Measurements from ENCODE around the gene COPS2.

COPS2 gene

GRCh38 chr15:49155834-49156627 lies 632 bp upstream of the COPS2 start:
- no peak for DNase-seq

GRCh38 chr15:49154799-49155109 lies 645 bp downstream of the COPS2 start:
- no peak for DNase-seq

GRCh38 chr15:49154359-49154758 lies 1.0 kb downstream of the COPS2 start:
- DNase-seq = no peak

- DNase-seq = no peak
Observed at GRCh38 chr15:49152552-49153312, 2.7 kb downstream of the COPS2 start.

GRCh38 chr15:49151831-49152230 lies 3.6 kb downstream of the COPS2 start:
- no peak for DNase-seq

GRCh38 chr15:49148727-49149126 lies 6.7 kb downstream of the COPS2 start:
- no peak for DNase-seq

- DNase-seq = no peak
Observed at GRCh38 chr15:49148298-49148697, 7.1 kb downstream of the COPS2 start.

GRCh38 chr15:49145651-49146609 lies 9.5 kb downstream of the COPS2 start:
- peak; percentile 28 for DNase-seq

GRCh38 chr15:49137861-49138260 lies 17.5 kb downstream of the COPS2 start:
- no peak for DNase-seq

GRCh38 chr15:49135911-49136310 lies 19.5 kb downstream of the COPS2 start:
- DNase-seq = no peak

GRCh38 chr15:49135342-49135857 lies 20.0 kb downstream of the COPS2 start:
- DNase-seq = no peak

- DNase-seq = no peak
Observed at GRCh38 chr15:49134683-49135341, 20.6 kb downstream of the COPS2 start.

GRCh38 chr15:49131403-49131802 lies 24.0 kb downstream of the COPS2 start:
- no peak for DNase-seq

GRCh38 chr15:49124371-49124770 lies 31.0 kb downstream of the COPS2 start:
- no peak for DNase-seq

- no peak for DNase-seq
Observed at GRCh38 chr15:49122541-49123062, 32.8 kb downstream of the COPS2 start.

GRCh38 chr15:49121901-49122300 lies 33.5 kb downstream of the COPS2 start:
- no peak for DNase-seq

- no peak for DNase-seq
Observed at GRCh38 chr15:49120832-49121231, 34.6 kb downstream of the COPS2 start.

- DNase-seq = no peak
Observed at GRCh38 chr15:49116108-49116857, 39.1 kb downstream of the COPS2 start.

- no peak for DNase-seq
Observed at GRCh38 chr15:49115062-49115461, 40.3 kb downstream of the COPS2 start.

- DNase-seq = no peak
Observed at GRCh38 chr15:49110158-49110944, 45.0 kb downstream of the COPS2 start.

- DNase-seq = no peak
Observed at GRCh38 chr15:49103002-49103401, 52.4 kb downstream of the COPS2 start.
